Measurements from ENCODE around the gene NAV2. TPM values are rescaled to one million over a fixed set of nuclear protein-coding genes. Genes with fewer than 3 reads are reported as not detected.

The NAV2 gene
- polyA plus RNA-seq, 3 donors, result not detected

- intact Hi-C loops (cut with micrococcal nuclease), result loop anchor here in 1 of 2 donors (10.0 kb wide), 1 partner anchor 64 kb away; no protein-coding TSS in a partner anchor
- Mint-ChIP-seq H3K27me3 (ENCODE audit: low read depth in 3 of 3) (peaks cover 2 to 4% (median 4%) of the 10 kb centered on the region in 3 donors), H3K9me3 (peaks cover 0 to 2% (median 0%) of the 10 kb centered on the region in 7 donors), H3K36me3 (no peaks in the 10 kb centered on the region), H3K4me3 (no peak overlapping the region), H3K27ac (no peak overlapping the region), H3K4me1 (no peaks in the 10 kb centered on the region)
- Histone ChIP-seq H3K4me3 (replicated peaks in 1 of 3; ENCODE audit: low read depth in 2 of 3, low read length in 3 of 3) (no peak overlapping the region), H4K20me1 (ENCODE audit: insufficient read depth, low read length) (no peaks in the 10 kb centered on the region), H3K27me3 (ENCODE audit: control insufficient read depth in 2 of 2, insufficient read depth in 2 of 2, low read length in 2 of 2) (no peaks in the 10 kb centered on the region), H3K4me1 (ENCODE audit: control insufficient read depth in 1 of 2, insufficient read depth in 2 of 2, low read length in 2 of 2) (no peaks in the 10 kb centered on the region), H3K9ac (ENCODE audit: insufficient read depth, low read length, poor library complexity, severe bottlenecking) (no peak overlapping the region), H3K79me2 (ENCODE audit: insufficient read depth, low read length) (no peaks in the 10 kb centered on the region), H3K4me2 (replicated peaks; ENCODE audit: extremely low read depth, low read length, poor library complexity, severe bottlenecking) (no peak overlapping the region), H3K27ac (ENCODE audit: low read depth in 1 of 2, low read length in 2 of 2) (no peak overlapping the region), H3K36me3 (replicated peaks in 1 of 2; ENCODE audit: control insufficient read depth in 1 of 2, insufficient read depth in 2 of 2, low read length in 2 of 2) (no peaks in the 10 kb centered on the region), H2AFZ (ENCODE audit: insufficient read depth, low read depth, low read length, poor library complexity, severe bottlenecking) (no peak overlapping the region), H3K9me3 (replicated peaks in 1 of 2; ENCODE audit: control insufficient read depth in 1 of 2, insufficient read depth in 1 of 2, low read length in 2 of 2) (no peaks in the 10 kb centered on the region)
- DNase-seq, result no peak
- no peak for TF ChIP-seq CTCF (IDR thresholded peaks at IDR 0.05)
- WGBS (ENCODE audit: insufficient coverage), result 100% methylated on average over 2 of the region's 6 CpGs
Measured at GRCh38 chr11:19940831-19941230, 228.2 kb downstream of the NAV2 start.

- Mint-ChIP-seq H3K36me3 (no peaks in the 10 kb centered on the region), H3K27me3 (ENCODE audit: low read depth in 3 of 3) (peaks cover 0 to 2% (median 1%) of the 10 kb centered on the region in 3 donors), H3K9me3 (peaks cover 0 to 2% (median 0%) of the 10 kb centered on the region in 7 donors), H3K27ac (no peak overlapping the region), H3K4me1 (peaks cover 2% of the 10 kb centered on the region), H3K4me3 (no peak overlapping the region)
- DNase-seq, result no peak
- TF ChIP-seq CTCF (IDR thresholded peaks at IDR 0.05), result no peak
- H3K79me2 ChIP-seq (ENCODE audit: insufficient read depth, low read length), result no peaks in the 10 kb centered on the region
- H3K4me1 ChIP-seq (ENCODE audit: control insufficient read depth in 1 of 2, insufficient read depth in 2 of 2, low read length in 2 of 2), result no peaks in the 10 kb centered on the region
- H3K4me2 ChIP-seq (replicated peaks; ENCODE audit: extremely low read depth, low read length, poor library complexity, severe bottlenecking), result no peak overlapping the region
- no CpG with 5 or more reads among the region's 1 CpG for WGBS (ENCODE audit: insufficient coverage)
- H3K36me3 ChIP-seq (replicated peaks in 1 of 2; ENCODE audit: control insufficient read depth in 1 of 2, insufficient read depth in 2 of 2, low read length in 2 of 2), result no peaks in the 10 kb centered on the region
- H3K9ac ChIP-seq (ENCODE audit: insufficient read depth, low read length, poor library complexity, severe bottlenecking), result no peak overlapping the region
- H3K27me3 ChIP-seq (ENCODE audit: control insufficient read depth in 2 of 2, insufficient read depth in 2 of 2, low read length in 2 of 2), result no peaks in the 10 kb centered on the region
- H2AFZ ChIP-seq (ENCODE audit: insufficient read depth, low read depth, low read length, poor library complexity, severe bottlenecking), result no peak overlapping the region
- H4K20me1 ChIP-seq (ENCODE audit: insufficient read depth, low read length), result no peaks in the 10 kb centered on the region
- intact Hi-C loops (cut with micrococcal nuclease), result loop anchor here in 1 of 2 donors (10.0 kb wide), 1 partner anchor 58 kb away; no protein-coding TSS in a partner anchor
- no peak overlapping the region for H3K27ac ChIP-seq (ENCODE audit: low read depth in 1 of 2, low read length in 2 of 2)
- H3K9me3 ChIP-seq (replicated peaks in 1 of 2; ENCODE audit: control insufficient read depth in 1 of 2, insufficient read depth in 1 of 2, low read length in 2 of 2), result no peaks in the 10 kb centered on the region
- H3K4me3 ChIP-seq (replicated peaks in 1 of 3; ENCODE audit: low read depth in 2 of 3, low read length in 3 of 3), result no peak overlapping the region
Measured at GRCh38 chr11:19946681-19947080, 234.0 kb downstream of the NAV2 start.

All from CD14-positive monocyte (primary cell).